WI38 (cell line): ENCODE measurements around the gene HLA-G.

Experiments used
- H3K4me3 ChIP-seq: 2 replicates; pipeline ENCODE4 v1.5.1; 2011; ENCODE audit warnings: low read depth, mild to moderate bottlenecking, control low read depth, low read length
- TF ChIP-seq, protein P1 (sequence below): IDR thresholded peaks from 2 replicates; pipeline ENCODE4 v1.5.1; 2012; ENCODE audit warnings: low read depth, mild to moderate bottlenecking, control low read depth, low read length

Gene HLA-G

DNA sequence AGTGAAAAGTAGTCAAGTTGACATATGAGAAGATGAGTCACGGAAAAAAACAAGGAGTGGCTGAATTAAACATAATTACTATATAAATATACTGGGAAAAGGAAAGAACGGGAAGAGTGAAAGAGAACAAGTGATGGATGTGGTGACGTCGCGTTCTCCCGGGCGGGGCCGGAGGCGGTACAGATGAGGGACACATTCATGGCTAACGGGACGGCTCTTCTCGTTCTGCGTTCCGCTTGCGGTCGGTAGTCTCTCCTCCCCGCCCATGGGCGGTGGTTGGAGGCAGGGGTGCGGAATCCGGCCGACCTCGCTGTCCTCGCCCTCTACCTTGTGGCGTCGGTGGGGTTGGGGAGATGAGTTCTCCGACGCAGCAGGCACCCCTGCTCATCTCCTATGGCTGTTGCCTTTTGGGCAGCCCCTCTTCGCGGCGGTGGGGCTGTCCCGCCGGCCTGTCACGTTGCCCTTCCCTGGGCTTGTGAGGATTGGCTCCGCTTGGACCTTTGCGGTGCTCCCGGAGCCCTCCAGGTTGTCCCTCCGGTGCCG lies 22.5 kb downstream of the HLA-G start:
- H3K4me3 ChIP-seq = peak overlapping the region; percentile 37
- TF ChIP-seq, protein P1, sequence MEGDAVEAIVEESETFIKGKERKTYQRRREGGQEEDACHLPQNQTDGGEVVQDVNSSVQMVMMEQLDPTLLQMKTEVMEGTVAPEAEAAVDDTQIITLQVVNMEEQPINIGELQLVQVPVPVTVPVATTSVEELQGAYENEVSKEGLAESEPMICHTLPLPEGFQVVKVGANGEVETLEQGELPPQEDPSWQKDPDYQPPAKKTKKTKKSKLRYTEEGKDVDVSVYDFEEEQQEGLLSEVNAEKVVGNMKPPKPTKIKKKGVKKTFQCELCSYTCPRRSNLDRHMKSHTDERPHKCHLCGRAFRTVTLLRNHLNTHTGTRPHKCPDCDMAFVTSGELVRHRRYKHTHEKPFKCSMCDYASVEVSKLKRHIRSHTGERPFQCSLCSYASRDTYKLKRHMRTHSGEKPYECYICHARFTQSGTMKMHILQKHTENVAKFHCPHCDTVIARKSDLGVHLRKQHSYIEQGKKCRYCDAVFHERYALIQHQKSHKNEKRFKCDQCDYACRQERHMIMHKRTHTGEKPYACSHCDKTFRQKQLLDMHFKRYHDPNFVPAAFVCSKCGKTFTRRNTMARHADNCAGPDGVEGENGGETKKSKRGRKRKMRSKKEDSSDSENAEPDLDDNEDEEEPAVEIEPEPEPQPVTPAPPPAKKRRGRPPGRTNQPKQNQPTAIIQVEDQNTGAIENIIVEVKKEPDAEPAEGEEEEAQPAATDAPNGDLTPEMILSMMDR = no peak

DNA sequence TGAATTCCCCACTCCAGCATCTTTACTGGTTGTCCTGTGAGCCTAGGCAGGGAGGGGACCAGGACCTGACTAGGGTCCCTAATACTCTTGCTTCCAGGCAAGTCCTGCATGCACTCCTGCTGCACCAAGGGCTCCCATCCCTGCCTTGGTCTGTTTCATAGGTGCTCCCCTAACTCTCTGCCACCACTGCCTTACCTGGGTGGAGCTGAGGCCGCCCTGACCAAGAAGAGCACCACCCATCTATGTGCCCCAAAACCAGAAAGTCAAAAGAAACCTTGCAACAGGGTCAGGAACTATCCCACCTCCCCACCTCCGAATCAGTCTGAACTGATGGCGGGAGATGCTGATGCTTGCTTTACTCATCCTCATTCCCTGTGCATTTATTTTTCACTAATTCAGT lies 23.6 kb downstream of the HLA-G start:
- TF ChIP-seq, protein P1 = no peak
- no peak overlapping the region for H3K4me3 ChIP-seq

DNA sequence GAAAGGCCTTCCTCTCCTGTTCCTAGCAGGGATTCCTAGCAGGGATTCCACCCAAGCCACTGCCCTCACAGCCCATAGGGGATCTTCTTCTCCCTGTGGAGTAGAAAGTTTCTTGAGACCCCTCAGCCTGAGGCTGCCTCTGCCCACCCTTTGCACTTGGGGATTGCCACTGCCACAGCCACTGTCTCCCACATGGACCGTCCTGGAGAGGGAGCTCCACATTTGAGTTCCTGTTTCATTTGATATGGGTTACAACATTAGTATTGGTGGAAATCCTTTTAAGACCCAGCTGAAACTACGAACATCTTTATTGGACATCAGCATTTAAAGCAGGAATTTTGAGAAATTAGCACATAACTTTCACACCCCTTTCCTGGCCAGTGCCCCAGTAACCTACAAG lies 25.6 kb downstream of the HLA-G start:
- TF ChIP-seq, protein P1 = no peak

DNA sequence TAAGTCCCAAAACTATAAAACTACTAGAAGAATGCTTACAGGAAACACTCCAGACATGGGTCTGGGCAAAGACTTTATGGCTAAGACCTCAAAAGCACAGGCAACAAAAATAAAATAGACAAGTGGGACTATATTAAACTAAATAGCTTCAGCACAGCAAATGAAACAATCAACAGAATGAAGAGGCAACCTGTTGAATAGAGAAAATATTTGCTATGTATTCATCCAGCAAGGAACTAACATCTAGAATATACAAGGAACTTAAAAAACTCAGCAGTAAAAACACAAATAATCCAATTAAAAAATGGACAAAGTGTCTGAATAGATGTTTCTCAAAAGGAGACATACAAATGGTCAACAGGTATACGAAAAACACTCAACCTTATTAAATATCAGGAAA lies 30.4 kb downstream of the HLA-G start:
- no peak overlapping the region for H3K4me3 ChIP-seq
- TF ChIP-seq, protein P1 = no peak

More for the DNA sequence above, 25.6 kb downstream of the HLA-G start:
- no peak overlapping the region for H3K4me3 ChIP-seq

DNA sequence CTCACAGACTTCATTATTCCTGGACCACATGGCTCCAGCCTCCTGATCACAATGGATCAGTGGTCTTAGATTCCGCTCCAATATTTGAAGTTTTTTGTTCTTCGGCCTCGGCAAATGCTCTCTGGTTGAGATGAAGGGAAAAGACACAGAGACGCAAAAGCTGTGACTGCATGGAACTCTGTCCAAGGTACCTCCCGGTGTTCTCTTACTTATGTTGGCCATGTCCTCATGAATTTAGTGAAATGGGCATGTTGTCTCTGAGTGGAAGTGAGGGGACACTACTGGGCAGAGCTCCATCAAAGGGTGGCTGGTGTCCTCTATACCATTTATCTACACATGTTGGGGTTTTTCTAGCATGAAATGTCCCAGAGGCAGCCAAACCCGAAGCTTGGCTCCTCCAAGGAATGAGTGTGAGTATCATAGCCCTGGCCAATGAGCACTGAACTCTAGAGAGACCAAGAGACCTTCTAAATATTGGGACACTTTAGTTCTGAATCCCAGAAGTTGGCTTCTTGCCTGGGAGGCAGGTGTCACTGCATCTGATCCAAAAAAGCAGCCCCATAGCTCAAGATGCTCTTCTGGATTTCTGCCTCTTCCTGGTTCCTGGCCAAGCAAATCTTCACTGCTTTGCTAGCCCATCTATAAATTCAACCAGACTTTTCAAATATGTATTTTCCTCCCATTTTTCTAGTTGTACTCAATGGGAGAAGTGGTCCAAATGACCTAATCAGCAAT lies 34.1 kb downstream of the HLA-G start:
- no peak overlapping the region for H3K4me3 ChIP-seq
- TF ChIP-seq, protein P1 = no peak

DNA sequence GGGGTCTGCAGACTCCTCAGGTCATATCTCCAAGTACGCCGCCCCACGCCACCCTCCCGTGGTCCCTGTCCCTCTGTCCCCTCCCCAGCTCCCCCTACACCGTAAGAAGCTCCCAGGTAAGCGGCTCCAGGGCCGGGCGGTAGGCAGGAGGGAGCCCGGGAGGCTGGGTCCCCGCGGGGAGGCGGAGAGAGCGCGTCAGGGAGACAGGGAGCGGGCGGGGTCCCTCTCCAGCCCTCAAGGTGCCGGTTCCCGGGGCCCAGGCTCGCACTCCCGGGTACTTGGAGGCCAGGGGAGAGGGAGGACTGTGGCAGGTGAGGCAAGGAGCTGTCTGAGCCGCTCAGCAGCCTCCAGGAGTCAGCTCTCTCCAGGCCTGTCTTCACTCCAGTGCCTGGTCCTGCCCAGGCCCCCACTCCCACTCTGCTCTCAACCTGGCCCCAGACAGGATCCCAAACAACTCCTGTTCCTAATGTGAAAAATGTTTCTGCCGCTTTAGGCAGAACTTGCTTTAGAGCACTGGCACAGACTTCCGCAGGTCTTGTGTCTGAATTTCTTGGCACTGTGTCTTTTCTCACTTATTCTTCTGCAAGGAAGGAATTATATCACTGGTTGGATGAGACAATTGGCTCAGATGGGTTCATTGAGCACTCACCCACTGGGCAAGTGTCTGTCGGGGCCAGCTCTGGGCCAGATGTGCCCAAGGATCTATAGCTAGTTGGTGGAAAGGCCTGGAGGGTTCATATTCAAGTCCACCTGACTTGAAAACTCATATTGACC lies 36.6 kb downstream of the HLA-G start:
- TF ChIP-seq, protein P1 = no peak
- no peak overlapping the region for H3K4me3 ChIP-seq

DNA sequence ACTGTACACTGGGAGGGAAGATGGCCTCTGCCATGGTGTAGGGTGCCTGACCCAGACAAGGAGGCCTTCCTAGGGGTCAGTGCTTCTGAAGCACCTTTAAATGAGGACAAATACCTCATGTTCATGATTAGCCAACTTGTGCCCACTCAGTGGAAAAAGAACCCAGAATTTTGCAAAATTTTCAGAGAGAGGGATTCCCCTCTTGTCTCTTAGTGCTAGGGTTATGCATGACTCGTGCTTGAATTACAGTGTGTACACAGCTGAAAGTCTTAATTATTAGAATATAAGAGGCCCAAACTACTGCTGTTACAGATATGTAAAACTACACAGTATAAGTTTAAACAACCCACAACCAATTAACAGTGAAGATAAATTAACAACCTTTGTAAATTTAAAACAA lies 38.0 kb downstream of the HLA-G start:
- TF ChIP-seq, protein P1 = no peak

More for the DNA sequence above, 38.0 kb downstream of the HLA-G start:
- H3K4me3 ChIP-seq = no peak overlapping the region
